ENCODE results near the gene KLHL40. TPM values are rescaled to one million over a fixed set of nuclear protein-coding genes. Genes with fewer than 3 reads are reported as not detected.

KLHL40 gene
- not detected in 5 replicates for total RNA-seq (2022; extraction: Qiagen RNA extraction)

GRCh38 chr3:42685363-42685881, at the start of gene KLHL40:
Gene KLHL40 (plus strand): TSS chr3:42685537. CDS start chr3:42685619, 82 bp downstream.

GRCh38 chr3:42653560-42654330, 31.6 kb upstream of the KLHL40 start, which contains the start of gene ZBTB47:
Gene ZBTB47 (plus strand): TSS chr3:42653697. CDS start chr3:42658356, 4,659 bp downstream.

GRCh38 chr3:42702066-42702951, 17.0 kb downstream of the KLHL40 start, which contains the start of gene HHATL:
Gene HHATL (minus strand): TSS chr3:42702798. CDS start chr3:42700826, 1,972 bp downstream.

Other genes with a start within 250 kb of the KLHL40 start
- 1.4 to 1.7 TPM (median 1.4 TPM) in 5 replicates for gene VIPR1, start 182.9 kb upstream of the KLHL40 start, total RNA-seq (2022; extraction: Qiagen RNA extraction)
- 29.4 to 36.9 TPM (median 35.3 TPM) in 5 replicates for gene SEC22C, start 103.6 kb upstream of the KLHL40 start, total RNA-seq (2022; extraction: Qiagen RNA extraction)
- gene SS18L2, start 94.7 kb upstream of the KLHL40 start, total RNA-seq (2022; extraction: Qiagen RNA extraction) = 18.5 to 19.9 TPM (median 18.7 TPM) in 5 replicates
- 8.5 to 12.8 TPM (median 11.0 TPM) in 5 replicates for gene NKTR, start 84.9 kb upstream of the KLHL40 start, total RNA-seq (2022; extraction: Qiagen RNA extraction)
- gene ZBTB47, start 31.8 kb upstream of the KLHL40 start, total RNA-seq (2022; extraction: Qiagen RNA extraction) = 5.5 to 6.7 TPM (median 6.0 TPM) in 5 replicates
- not detected in 5 replicates for gene HHATL, start 17.3 kb downstream of the KLHL40 start, total RNA-seq (2022; extraction: Qiagen RNA extraction)
- gene CCDC13, start 87.7 kb downstream of the KLHL40 start, total RNA-seq (2022; extraction: Qiagen RNA extraction) = 0.30 to 0.54 TPM (median 0.35 TPM) in 5 replicates
- gene HIGD1A, start 119.0 kb downstream of the KLHL40 start, total RNA-seq (2022; extraction: Qiagen RNA extraction) = 67.3 to 97.6 TPM (median 74.1 TPM) in 5 replicates
- gene ACKR2, start 123.9 kb downstream of the KLHL40 start, total RNA-seq (2022; extraction: Qiagen RNA extraction) = 0.12 to 0.14 TPM (median 0.13 TPM) in 3 of 5 replicates, not detected in the others
- gene CYP8B1, start 190.3 kb downstream of the KLHL40 start, total RNA-seq (2022; extraction: Qiagen RNA extraction) = not detected in 5 replicates
- gene ZNF662, start 220.6 kb downstream of the KLHL40 start, total RNA-seq (2022; extraction: Qiagen RNA extraction) = not detected in 5 replicates